GM19397 (cell line): ENCODE results near the gene BAIAP2.

Experiments
- ATAC-seq: cut with Tn5 transposase; IDR thresholded peaks from one replicate; pipeline ENCODE4 v1.9.1; 2021; ENCODE audit warnings: mild to moderate bottlenecking, moderate library complexity; ENCODE audit not compliant: unreplicated experiment

The BAIAP2 gene

GRCh38 chr17:81050645-81051625, 16.0 kb downstream of the BAIAP2 start:
- ATAC-seq: no peak

- no peak for ATAC-seq
Observed at GRCh38 chr17:81052199-81052997, 17.4 kb downstream of the BAIAP2 start.

- ATAC-seq: no peak
Observed at GRCh38 chr17:81053041-81053970, 18.4 kb downstream of the BAIAP2 start.

- no peak for ATAC-seq
Observed at GRCh38 chr17:81054308-81054707, 19.4 kb downstream of the BAIAP2 start.

GRCh38 chr17:81054881-81055370, 20.0 kb downstream of the BAIAP2 start:
- no peak for ATAC-seq

- no peak for ATAC-seq
Observed at GRCh38 chr17:81056312-81056711, 21.4 kb downstream of the BAIAP2 start.

- ATAC-seq: no peak
Observed at GRCh38 chr17:81057079-81057730, 22.3 kb downstream of the BAIAP2 start.

- no peak for ATAC-seq
Observed at GRCh38 chr17:81057777-81058176, 22.8 kb downstream of the BAIAP2 start.

GRCh38 chr17:81058263-81058871, 23.4 kb downstream of the BAIAP2 start:
- no peak for ATAC-seq

GRCh38 chr17:81059026-81059425, 24.1 kb downstream of the BAIAP2 start:
- ATAC-seq: no peak

- ATAC-seq: no peak
Observed at GRCh38 chr17:81060416-81060815, 25.5 kb downstream of the BAIAP2 start.

GRCh38 chr17:81061027-81061735, 26.2 kb downstream of the BAIAP2 start:
- no peak for ATAC-seq

- no peak for ATAC-seq
Observed at GRCh38 chr17:81062014-81062780, 27.2 kb downstream of the BAIAP2 start.

- no peak for ATAC-seq
Observed at GRCh38 chr17:81063106-81064093, 28.4 kb downstream of the BAIAP2 start.

GRCh38 chr17:81064678-81065475, 29.9 kb downstream of the BAIAP2 start:
- no peak for ATAC-seq

- ATAC-seq: no peak
Observed at GRCh38 chr17:81065500-81065899, 30.5 kb downstream of the BAIAP2 start.
